ENCODE results near the gene C18orf63.
"Not testable (repeated sequence)": the region's sequence is repeated elsewhere in the genome, so short reads cannot be mapped to it uniquely, and the experiment has no call there.

Gene C18orf63

GRCh38 chr18:74315464-74316256, at the start of gene C18orf63:
Gene C18orf63 (plus strand): TSS chr18:74315839. CDS start chr18:74317866, 2,027 bp downstream.
- no peak for DNase-seq (ENCODE audit: low read depth)

- no peak for DNase-seq (ENCODE audit: low read depth)
Observed at GRCh38 chr18:74266161-74266560, 49.5 kb upstream of the C18orf63 start.

GRCh38 chr18:74268175-74268574, 47.5 kb upstream of the C18orf63 start:
- no peak for DNase-seq (ENCODE audit: low read depth)

GRCh38 chr18:74268933-74269620, 46.6 kb upstream of the C18orf63 start:
- no peak for DNase-seq (ENCODE audit: low read depth)

GRCh38 chr18:74271635-74272034, 44.0 kb upstream of the C18orf63 start:
- DNase-seq (ENCODE audit: low read depth): no peak

- no peak for DNase-seq (ENCODE audit: low read depth)
Observed at GRCh38 chr18:74273394-74273793, 42.2 kb upstream of the C18orf63 start.

GRCh38 chr18:74274700-74275099, 40.9 kb upstream of the C18orf63 start:
- DNase-seq (ENCODE audit: low read depth): no peak

- no peak for DNase-seq (ENCODE audit: low read depth)
Observed at GRCh38 chr18:74275736-74276135, 39.9 kb upstream of the C18orf63 start.

- no peak for DNase-seq (ENCODE audit: low read depth)
Observed at GRCh38 chr18:74276609-74277008, 39.0 kb upstream of the C18orf63 start.

- no peak for DNase-seq (ENCODE audit: low read depth)
Observed at GRCh38 chr18:74277296-74277695, 38.3 kb upstream of the C18orf63 start.

- no peak for DNase-seq (ENCODE audit: low read depth)
Observed at GRCh38 chr18:74278058-74278457, 37.6 kb upstream of the C18orf63 start.

GRCh38 chr18:74278983-74279382, 36.7 kb upstream of the C18orf63 start:
- DNase-seq (ENCODE audit: low read depth): no peak

- DNase-seq (ENCODE audit: low read depth): no peak
Observed at GRCh38 chr18:74281011-74281979, 34.3 kb upstream of the C18orf63 start.

GRCh38 chr18:74281980-74282754, 33.5 kb upstream of the C18orf63 start:
- DNase-seq (ENCODE audit: low read depth): no peak

- DNase-seq (ENCODE audit: low read depth): no peak
Observed at GRCh38 chr18:74282755-74283554, 32.7 kb upstream of the C18orf63 start.

- no peak for DNase-seq (ENCODE audit: low read depth)
Observed at GRCh38 chr18:74283646-74284045, 32.0 kb upstream of the C18orf63 start.

GRCh38 chr18:74284191-74284979, 31.3 kb upstream of the C18orf63 start:
- no peak for DNase-seq (ENCODE audit: low read depth)

- no peak for DNase-seq (ENCODE audit: low read depth)
Observed at GRCh38 chr18:74284980-74285355, 30.7 kb upstream of the C18orf63 start.

- not testable (repeated sequence) for DNase-seq (ENCODE audit: low read depth)
Observed at GRCh38 chr18:74285583-74285982, 30.1 kb upstream of the C18orf63 start.

All from activated T-cell treated with anti-CD3 and anti-CD28 coated beads for 48 hours (primary cell).